SU-DHL-6 (cell line): ENCODE data around the gene BLOC1S1.

Experiments
- EZH2phosphoT487 ChIP-seq: fragments of 200-600 bp; sonication (generic), shearing (Covaris generic); conservative IDR thresholded peaks from 2 replicates; pipeline ENCODE4 v1.6.1; 2018; ENCODE audit warnings: mild to moderate bottlenecking, antibody characterized with exemption, low read length, moderate library complexity, mixed read lengths
- TF ChIP-seq, protein P1 (sequence below): fragments of 200-600 bp; sonication (generic); IDR thresholded peaks from one replicate; pipeline ENCODE4 v1.5.1; 2017; ENCODE audit warnings: antibody characterized with exemption, mild to moderate bottlenecking, low read length, moderate library complexity; ENCODE audit not compliant: insufficient read depth, poor library complexity, severe bottlenecking

DNA sequence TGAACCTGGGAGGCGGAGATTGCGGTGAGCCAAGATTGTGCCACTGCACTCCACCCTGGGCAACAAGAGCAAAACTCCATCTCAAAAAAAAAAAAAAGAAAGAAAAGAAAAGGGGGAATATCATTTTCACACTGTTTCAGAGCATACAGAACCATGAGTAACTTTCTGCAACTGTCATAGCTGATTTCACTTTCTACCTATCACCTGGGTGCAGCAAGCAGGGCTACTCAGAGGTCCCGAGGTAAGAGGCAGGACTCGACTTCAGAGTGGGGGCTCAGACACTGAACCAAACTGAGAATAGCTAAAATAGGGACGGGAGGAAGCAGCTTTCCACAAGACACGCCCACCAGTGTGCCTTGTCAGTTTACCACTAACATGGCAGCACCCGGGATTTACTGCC, 49.3 kb upstream of the BLOC1S1 start:
- TF ChIP-seq, protein P1, sequence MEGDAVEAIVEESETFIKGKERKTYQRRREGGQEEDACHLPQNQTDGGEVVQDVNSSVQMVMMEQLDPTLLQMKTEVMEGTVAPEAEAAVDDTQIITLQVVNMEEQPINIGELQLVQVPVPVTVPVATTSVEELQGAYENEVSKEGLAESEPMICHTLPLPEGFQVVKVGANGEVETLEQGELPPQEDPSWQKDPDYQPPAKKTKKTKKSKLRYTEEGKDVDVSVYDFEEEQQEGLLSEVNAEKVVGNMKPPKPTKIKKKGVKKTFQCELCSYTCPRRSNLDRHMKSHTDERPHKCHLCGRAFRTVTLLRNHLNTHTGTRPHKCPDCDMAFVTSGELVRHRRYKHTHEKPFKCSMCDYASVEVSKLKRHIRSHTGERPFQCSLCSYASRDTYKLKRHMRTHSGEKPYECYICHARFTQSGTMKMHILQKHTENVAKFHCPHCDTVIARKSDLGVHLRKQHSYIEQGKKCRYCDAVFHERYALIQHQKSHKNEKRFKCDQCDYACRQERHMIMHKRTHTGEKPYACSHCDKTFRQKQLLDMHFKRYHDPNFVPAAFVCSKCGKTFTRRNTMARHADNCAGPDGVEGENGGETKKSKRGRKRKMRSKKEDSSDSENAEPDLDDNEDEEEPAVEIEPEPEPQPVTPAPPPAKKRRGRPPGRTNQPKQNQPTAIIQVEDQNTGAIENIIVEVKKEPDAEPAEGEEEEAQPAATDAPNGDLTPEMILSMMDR, result no peak
- TF ChIP-seq EZH2phosphoT487, result no peak
